NCI-H128 (cell line): ENCODE results near the gene RIN3.

Experiments
- DNase-seq: peaks from one replicate; lab custom pipeline; 2025; ENCODE audit not compliant: unreplicated experiment; lab: John Stamatoyannopoulos, UW

The RIN3 gene

DNA sequence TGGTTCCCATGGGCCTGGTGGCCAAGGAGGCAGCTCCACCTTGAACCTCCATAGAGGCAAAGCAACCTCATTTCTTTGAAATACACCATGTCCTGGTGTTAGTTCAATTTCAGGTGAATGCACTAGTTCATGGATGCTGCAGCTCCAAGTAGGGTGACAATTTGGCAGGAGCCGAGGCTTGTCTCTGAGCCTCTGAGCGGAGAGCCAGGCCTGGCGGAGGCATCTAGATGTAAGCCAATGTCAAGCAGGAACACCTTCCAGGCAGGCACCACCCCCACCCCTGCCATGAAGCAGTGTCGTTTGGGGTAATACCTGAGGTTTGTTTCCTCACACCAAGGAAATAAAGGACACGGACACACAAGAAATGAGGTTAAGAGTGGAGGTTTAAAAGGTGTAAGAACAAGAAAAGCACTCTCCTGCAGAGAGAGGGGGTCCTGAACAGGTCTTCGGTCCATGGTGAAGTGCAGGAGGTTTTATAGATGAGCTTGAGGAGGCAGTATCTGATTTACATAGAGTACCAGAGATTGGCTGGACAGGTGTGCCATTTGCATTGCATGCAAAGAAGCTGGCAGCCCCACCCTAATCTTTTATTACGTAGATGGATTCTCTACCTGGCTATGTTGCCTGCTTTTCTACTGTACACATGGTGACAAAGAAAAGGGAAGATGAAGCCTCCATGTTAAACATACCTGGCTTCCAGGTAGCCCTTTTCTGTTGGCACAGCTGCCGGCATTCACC, 60.3 kb downstream of the RIN3 start:
- no peak for DNase-seq

- no peak for DNase-seq
Measured at GRCh38 chr14:92575061-92575747, 61.6 kb downstream of the RIN3 start.

GRCh38 chr14:92575748-92576303, 62.2 kb downstream of the RIN3 start:
- no peak for DNase-seq

DNA sequence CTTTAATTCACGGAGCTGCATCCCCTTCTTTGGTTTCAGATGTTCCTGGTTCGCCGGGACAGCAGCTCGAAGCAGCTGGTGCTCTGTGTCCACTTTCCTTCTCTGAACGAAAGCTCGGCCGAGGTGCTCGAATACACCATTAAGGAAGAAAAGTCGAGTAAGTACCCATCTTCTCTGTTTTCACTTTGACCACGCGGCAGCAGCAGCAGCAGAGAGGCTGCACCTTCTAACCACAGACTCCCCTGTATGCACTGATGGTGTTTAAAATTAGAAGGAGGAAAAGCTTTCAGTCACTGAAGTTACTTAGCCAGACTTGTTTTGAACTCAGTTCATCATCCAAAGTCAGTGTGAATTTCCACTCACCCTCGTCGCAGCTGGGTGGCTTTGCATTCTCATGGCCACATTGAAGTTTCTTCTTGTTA, 63.8 kb downstream of the RIN3 start:
- no peak for DNase-seq

GRCh38 chr14:92578511-92578910, 64.9 kb downstream of the RIN3 start:
- no peak for DNase-seq

- no peak for DNase-seq
Measured at GRCh38 chr14:92579244-92579936, 65.8 kb downstream of the RIN3 start.

- no peak for DNase-seq
Measured at GRCh38 chr14:92581206-92581605, 67.6 kb downstream of the RIN3 start.

- no peak for DNase-seq
Measured at GRCh38 chr14:92581966-92582566, 68.5 kb downstream of the RIN3 start.

GRCh38 chr14:92582706-92583452, 69.3 kb downstream of the RIN3 start:
- no peak for DNase-seq

DNA sequence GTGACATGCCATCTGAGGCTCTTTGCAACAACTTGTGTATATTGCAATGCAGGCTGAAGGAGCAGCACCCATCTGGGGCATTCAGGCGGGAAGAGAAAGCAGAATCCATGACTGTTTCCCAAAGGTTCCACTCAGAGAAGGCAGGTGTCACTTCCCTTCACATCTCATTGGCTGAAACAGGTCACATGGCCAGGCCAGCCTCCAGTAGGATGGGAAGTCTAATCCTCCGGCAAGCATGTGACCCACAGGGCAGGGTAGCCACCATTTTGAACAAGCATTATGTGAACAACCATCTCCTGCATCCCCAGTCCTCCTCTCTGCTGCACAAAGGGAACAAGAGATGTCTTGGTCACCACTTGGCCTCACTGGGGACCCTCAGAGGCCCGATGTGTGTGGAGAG, 70.6 kb downstream of the RIN3 start:
- DNase-seq = no peak

- no peak for DNase-seq
Measured at GRCh38 chr14:92584816-92585215, 71.2 kb downstream of the RIN3 start.

DNA sequence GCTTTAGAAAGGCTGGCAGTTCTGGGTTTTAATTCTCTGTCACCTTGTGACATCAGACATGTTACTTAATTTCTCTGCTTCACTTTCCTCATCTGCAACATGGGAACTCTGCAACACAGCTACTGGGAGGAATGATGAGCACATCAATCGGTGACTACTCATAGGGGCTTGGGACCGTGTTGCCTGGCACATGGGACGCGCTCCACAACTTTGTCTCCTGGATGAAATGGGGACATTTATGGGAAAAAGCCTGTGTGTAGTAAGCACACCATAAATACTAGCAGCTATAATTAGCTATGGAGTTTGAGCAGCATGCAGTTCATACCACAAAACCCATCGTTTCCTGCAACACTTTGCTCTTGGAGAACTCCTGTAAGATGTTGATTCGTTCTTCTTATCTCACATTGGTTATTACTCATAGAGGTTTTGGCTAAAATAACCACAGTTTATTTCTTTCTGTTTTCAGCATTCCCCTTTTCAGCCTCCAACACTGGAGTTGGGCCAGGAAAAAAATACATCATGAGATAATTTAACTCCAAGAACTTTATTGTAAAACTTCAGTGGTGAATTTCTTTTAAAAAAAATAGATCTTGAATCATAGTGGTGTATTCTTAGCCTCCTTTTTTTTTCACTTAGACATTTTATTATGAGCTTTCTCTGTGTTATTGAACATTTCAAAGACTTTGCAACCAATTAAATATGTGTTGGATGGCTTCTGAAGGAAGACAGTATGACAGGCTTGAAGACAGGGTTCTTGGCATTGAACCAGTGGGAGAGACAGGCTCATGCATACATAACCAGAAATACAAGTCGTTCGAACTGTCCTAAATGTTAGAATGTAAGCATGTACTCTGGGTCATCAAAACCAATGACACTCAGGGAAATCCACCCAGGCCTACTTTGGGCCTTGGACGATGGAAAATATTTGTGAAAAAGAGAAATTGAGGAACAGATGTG, 72.7 kb downstream of the RIN3 start:
- no peak for DNase-seq

- no peak for DNase-seq
Measured at GRCh38 chr14:92586963-92587699, 73.5 kb downstream of the RIN3 start.

DNA sequence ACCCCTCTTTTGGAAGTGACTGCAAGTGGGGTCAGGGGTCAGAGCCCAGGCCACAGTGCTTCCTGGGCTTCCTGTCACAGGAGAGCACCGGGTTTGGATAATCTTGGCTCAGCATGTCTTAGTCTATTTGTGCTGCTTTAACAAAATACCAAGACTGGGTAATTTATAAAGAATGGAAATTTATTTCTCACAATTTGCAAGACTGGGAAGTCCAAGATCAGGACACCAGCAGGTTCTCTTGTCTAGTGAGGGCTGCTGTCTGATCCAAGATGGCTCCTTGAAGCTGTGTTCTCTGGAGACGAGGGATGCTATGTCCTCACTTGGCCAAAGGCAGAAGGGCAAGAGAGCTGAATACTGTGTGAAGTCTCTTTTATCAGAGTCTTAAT, 74.1 kb downstream of the RIN3 start:
- no peak for DNase-seq

DNA sequence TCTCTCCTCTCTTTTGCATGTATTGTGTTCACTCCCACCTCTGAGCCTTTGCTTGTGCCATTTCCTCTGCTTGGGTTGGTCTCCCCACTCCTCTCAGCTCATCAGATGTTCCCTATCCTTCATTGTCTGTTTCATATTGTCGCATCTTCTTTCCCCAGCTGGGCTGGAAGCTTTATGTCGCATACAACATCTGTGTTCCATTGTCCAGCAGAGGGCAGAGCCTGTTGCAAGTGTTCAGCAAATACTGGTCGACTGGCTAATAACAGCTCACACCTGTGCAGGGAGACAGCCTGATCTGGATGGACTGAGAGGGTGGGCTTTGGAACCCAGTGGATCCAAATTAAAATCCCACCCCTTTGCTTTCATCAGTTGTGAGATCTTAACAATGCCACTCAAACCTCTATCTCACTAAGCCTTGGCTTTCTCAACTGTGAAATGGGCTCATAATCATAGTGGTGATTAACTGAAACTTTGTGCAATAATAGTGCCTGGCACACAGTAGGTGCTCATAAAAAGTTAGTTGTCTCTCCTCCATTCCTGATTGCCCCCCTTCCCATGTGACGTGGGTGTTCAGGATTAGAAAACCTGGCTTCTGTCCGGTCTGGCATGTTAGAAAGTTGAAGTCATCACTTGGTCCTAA, 75.8 kb downstream of the RIN3 start:
- no peak for DNase-seq

GRCh38 chr14:92590176-92590575, 76.6 kb downstream of the RIN3 start:
- DNase-seq = no peak

GRCh38 chr14:92590941-92591340, 77.4 kb downstream of the RIN3 start:
- DNase-seq = no peak

GRCh38 chr14:92591346-92591745, 77.8 kb downstream of the RIN3 start:
- no peak for DNase-seq
